22Rv1 (cell line): ENCODE measurements around the gene SLC2A13.

Experiments
- CTCF ChIP-seq: fragments of 450-650 bp; IDR thresholded peaks from 2 replicates; pipeline ENCODE4 v1.5.1; 2017; ENCODE audit warnings: mild to moderate bottlenecking
- ZFX ChIP-seq: fragments of 450-650 bp; IDR thresholded peaks from 2 replicates; pipeline ENCODE4 v1.6.1; 2017; ENCODE audit warnings: antibody characterized with exemption, borderline replicate concordance

GRCh38 chr12:40103043-40103442 is 2.8 kb downstream of the SLC2A13 start:
- TF ChIP-seq CTCF: no peak
- no peak for TF ChIP-seq ZFX
